Astrocyte (in vitro differentiated cells and primary cell): Measurements from ENCODE around the gene EGFL8.

Experiments
- EZH2 ChIP-seq: IDR thresholded peaks from 2 replicates; pipeline ENCODE4 v1.6.1; 2012; ENCODE audit warnings: mild to moderate bottlenecking, low read length, inconsistent platforms; ENCODE audit not compliant: insufficient read depth
- TF ChIP-seq, protein P1 (sequence below): IDR thresholded peaks from 2 replicates; pipeline ENCODE4 v1.5.1; 2011; ENCODE audit warnings: low read depth, mild to moderate bottlenecking, inconsistent platforms, low read length, moderate library complexity; ENCODE audit not compliant: insufficient read depth

DNA sequence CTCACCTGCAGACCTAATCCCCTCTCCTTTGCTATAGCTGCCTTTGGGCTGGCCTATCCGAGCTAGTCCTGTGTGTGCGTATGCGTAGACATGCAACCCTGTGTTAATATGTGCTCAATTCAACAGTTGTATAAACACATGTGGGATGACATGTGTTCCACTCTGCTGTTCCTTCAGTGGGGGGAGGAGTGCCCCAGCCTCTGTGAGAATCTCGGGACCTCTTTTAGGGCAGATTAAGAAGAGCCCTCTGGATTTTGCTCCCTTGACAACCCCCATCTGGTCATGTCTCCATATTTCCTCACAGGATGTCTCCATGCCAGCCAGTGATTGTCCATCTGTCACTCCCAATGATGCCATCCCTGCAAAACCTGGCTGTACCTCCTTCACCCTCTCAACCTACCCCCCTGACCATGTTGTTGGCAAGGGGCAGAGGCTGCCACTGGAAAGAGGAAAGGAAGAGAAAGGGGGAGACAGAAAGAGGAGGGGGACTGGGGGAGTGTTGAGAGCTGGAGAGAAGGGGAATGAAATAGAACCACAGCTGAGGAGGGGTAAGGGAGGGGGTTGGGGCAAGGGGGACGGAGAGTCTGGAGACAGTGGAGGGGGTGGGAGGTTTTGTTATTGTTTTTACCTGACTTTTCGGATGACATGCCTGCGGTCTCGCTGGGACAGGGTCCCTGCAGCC lies 13.1 kb upstream of the EGFL8 start:
- peak; percentile 2 for TF ChIP-seq EZH2
- TF ChIP-seq, protein P1, sequence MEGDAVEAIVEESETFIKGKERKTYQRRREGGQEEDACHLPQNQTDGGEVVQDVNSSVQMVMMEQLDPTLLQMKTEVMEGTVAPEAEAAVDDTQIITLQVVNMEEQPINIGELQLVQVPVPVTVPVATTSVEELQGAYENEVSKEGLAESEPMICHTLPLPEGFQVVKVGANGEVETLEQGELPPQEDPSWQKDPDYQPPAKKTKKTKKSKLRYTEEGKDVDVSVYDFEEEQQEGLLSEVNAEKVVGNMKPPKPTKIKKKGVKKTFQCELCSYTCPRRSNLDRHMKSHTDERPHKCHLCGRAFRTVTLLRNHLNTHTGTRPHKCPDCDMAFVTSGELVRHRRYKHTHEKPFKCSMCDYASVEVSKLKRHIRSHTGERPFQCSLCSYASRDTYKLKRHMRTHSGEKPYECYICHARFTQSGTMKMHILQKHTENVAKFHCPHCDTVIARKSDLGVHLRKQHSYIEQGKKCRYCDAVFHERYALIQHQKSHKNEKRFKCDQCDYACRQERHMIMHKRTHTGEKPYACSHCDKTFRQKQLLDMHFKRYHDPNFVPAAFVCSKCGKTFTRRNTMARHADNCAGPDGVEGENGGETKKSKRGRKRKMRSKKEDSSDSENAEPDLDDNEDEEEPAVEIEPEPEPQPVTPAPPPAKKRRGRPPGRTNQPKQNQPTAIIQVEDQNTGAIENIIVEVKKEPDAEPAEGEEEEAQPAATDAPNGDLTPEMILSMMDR = no peak
